ENCODE results near the gene KDM4E.

DNA sequence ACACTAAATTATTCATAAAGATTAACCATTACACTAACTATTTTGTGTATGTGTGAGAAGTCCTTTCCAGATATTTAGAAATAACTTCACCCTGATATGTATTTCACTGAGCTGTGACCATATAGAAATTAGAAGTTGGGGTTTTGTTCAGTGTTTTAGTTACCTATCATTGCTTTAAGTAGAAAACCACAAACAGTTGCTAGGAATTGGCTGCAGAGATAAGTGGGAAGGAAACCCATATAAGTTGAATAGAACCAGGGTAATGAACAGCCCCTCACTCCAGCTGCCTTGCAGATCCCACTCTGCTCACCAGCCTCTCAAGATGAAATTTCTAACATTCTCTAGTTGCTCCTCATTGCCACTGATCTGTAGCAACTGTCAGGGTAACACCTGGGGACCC, 51.9 kb downstream of the KDM4E start:
- TF ChIP-seq, protein P1, sequence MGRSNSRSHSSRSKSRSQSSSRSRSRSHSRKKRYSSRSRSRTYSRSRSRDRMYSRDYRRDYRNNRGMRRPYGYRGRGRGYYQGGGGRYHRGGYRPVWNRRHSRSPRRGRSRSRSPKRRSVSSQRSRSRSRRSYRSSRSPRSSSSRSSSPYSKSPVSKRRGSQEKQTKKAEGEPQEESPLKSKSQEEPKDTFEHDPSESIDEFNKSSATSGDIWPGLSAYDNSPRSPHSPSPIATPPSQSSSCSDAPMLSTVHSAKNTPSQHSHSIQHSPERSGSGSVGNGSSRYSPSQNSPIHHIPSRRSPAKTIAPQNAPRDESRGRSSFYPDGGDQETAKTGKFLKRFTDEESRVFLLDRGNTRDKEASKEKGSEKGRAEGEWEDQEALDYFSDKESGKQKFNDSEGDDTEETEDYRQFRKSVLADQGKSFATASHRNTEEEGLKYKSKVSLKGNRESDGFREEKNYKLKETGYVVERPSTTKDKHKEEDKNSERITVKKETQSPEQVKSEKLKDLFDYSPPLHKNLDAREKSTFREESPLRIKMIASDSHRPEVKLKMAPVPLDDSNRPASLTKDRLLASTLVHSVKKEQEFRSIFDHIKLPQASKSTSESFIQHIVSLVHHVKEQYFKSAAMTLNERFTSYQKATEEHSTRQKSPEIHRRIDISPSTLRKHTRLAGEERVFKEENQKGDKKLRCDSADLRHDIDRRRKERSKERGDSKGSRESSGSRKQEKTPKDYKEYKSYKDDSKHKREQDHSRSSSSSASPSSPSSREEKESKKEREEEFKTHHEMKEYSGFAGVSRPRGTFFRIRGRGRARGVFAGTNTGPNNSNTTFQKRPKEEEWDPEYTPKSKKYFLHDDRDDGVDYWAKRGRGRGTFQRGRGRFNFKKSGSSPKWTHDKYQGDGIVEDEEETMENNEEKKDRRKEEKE (IDR thresholded peaks at IDR 0.05), result no peak
- TF ChIP-seq SMC3 (IDR thresholded peaks at IDR 0.05; ENCODE audit: borderline replicate concordance, low read length) (no peak), TAF1 (IDR thresholded peaks at IDR 0.05; ENCODE audit: borderline replicate concordance, low read depth, low read length) (no peak), SMAD1 (IDR thresholded peaks at IDR 0.05; ENCODE audit: low read depth, partially characterized antibody) (no peak)
- TF ChIP-seq, protein P2, sequence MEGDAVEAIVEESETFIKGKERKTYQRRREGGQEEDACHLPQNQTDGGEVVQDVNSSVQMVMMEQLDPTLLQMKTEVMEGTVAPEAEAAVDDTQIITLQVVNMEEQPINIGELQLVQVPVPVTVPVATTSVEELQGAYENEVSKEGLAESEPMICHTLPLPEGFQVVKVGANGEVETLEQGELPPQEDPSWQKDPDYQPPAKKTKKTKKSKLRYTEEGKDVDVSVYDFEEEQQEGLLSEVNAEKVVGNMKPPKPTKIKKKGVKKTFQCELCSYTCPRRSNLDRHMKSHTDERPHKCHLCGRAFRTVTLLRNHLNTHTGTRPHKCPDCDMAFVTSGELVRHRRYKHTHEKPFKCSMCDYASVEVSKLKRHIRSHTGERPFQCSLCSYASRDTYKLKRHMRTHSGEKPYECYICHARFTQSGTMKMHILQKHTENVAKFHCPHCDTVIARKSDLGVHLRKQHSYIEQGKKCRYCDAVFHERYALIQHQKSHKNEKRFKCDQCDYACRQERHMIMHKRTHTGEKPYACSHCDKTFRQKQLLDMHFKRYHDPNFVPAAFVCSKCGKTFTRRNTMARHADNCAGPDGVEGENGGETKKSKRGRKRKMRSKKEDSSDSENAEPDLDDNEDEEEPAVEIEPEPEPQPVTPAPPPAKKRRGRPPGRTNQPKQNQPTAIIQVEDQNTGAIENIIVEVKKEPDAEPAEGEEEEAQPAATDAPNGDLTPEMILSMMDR (IDR thresholded peaks at IDR 0.05 in 2 of 3, conservative IDR thresholded peaks at IDR 0.05 in 1 of 3; ENCODE audit: control insufficient read depth in 2 of 3, extremely low read depth in 1 of 3, insufficient read depth in 1 of 3, low read depth in 3 of 3, low read length in 3 of 3), result no peak

Measured in GM12878 (cell line).